Measurements from ENCODE around the gene SPR.
A peak's percentile ranks its signal among the peaks of the same experiment; 100 is the strongest.

DNA sequence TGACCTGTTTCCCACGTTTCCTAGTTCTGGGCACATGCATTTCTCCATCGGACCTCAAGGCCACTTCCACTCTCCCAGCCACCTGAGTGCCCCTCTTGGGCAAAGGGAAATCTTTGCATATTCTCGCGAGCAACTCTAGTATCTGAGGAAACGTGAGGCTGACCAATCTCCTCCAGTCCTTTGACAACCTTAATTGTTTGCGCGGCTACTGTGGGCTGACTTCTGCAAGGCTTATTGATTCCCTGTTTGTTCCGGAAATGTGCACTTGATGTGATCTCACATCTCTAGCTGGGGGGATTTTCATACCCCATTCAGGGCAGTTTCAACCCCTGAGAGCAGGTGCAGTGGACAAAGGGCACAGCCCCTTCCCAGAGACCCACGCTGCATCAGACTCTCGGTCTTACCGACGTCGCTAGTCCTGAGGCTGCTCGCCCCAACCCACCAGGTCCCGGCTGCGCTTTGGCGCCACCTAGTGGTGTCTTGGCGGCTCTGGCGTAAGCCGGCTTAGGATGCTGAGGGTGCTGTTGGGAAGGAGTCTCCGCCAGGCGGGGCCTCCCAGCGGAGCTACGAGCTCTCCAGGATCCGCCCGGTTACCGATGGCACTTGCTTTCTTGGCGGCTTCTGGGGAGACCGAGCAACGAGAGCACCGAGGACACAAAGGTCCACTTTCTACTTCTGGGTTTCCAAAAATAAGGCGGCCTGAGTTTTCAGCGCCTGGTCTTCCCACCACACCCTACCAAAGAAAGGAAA is 24.8 kb upstream of the SPR start:
- TF ChIP-seq CTCF (IDR thresholded peaks at IDR 0.05) = peak in 1 of 3 donors; percentile 86
- no peak for TF ChIP-seq POLR2A (IDR thresholded peaks at IDR 0.05)
